GM12892 (cell line): ENCODE data around the gene SLC66A1.

Experiments used
- DNase-seq: peaks from one replicate; pipeline ENCODE4 v3.0.0; 2011; ENCODE audit not compliant: insufficient read length
- FAIRE-seq: peaks from 2 replicates; lab custom pipeline; 2011; peaks lifted over from hg19 to GRCh38; lab: Jason Lieb, UNC
- POLR2A ChIP-seq: IDR thresholded peaks from 2 replicates; pipeline ENCODE4 v1.6.1; 2011; ENCODE audit warnings: low read depth, low read length, control low read depth
- POLR2AphosphoS5 ChIP-seq: IDR thresholded peaks from 2 replicates; pipeline ENCODE4 v1.6.1; 2011; ENCODE audit warnings: low read depth, low read length, control low read depth
- TAF1 ChIP-seq: IDR thresholded peaks from 2 replicates; pipeline ENCODE4 v1.6.1; 2011; ENCODE audit warnings: low read depth, mild to moderate bottlenecking, control low read depth, low read length, borderline replicate concordance

Gene SLC66A1

GRCh38 chr1:19342062-19342750 lies 30.1 kb downstream of the SLC66A1 start:
- TF ChIP-seq POLR2AphosphoS5: no peak
- TF ChIP-seq TAF1: no peak
- no peak for TF ChIP-seq POLR2A
- no peak for DNase-seq
- FAIRE-seq: no peak

- TF ChIP-seq POLR2A (no peak), TAF1 (no peak), POLR2AphosphoS5 (no peak)
- FAIRE-seq (no peak), DNase-seq (no peak)
Observed at GRCh38 chr1:19342894-19343616, 30.9 kb downstream of the SLC66A1 start.

- no peak for DNase-seq
- no peak for TF ChIP-seq POLR2A
- TF ChIP-seq TAF1: no peak
- no peak for TF ChIP-seq POLR2AphosphoS5
- FAIRE-seq: no peak
Observed at GRCh38 chr1:19343617-19344350, 31.7 kb downstream of the SLC66A1 start.

- DNase-seq: peak; percentile 59
- no peak for TF ChIP-seq POLR2A
- FAIRE-seq: no peak
Observed at GRCh38 chr1:19344372-19344810, 32.3 kb downstream of the SLC66A1 start.

GRCh38 chr1:19344831-19345230 lies 32.7 kb downstream of the SLC66A1 start:
- DNase-seq (no peak), FAIRE-seq (no peak)
- no peak for TF ChIP-seq POLR2AphosphoS5
- no peak for TF ChIP-seq POLR2A
- no peak for TF ChIP-seq TAF1

- TF ChIP-seq TAF1: no peak
- no peak for TF ChIP-seq POLR2A
- TF ChIP-seq POLR2AphosphoS5: no peak
- no peak for FAIRE-seq
- DNase-seq: no peak
Observed at GRCh38 chr1:19345391-19345790, 33.3 kb downstream of the SLC66A1 start.

GRCh38 chr1:19346026-19346425 lies 33.9 kb downstream of the SLC66A1 start:
- DNase-seq (no peak), FAIRE-seq (peak; percentile 33)

GRCh38 chr1:19347533-19348172 lies 35.5 kb downstream of the SLC66A1 start:
- no peak for TF ChIP-seq POLR2A
- no peak for TF ChIP-seq POLR2AphosphoS5
- TF ChIP-seq TAF1: no peak
- no peak for FAIRE-seq
- DNase-seq: no peak

More at GRCh38 chr1:19346026-19346425, 33.9 kb downstream of the SLC66A1 start:
- TF ChIP-seq POLR2AphosphoS5 (no peak), TAF1 (no peak), POLR2A (no peak)

GRCh38 chr1:19348441-19349198 lies 36.5 kb downstream of the SLC66A1 start:
- TF ChIP-seq POLR2AphosphoS5 (no peak), TAF1 (no peak), POLR2A (no peak)
- DNase-seq (no peak), FAIRE-seq (no peak)

GRCh38 chr1:19349999-19350398 lies 37.9 kb downstream of the SLC66A1 start:
- DNase-seq: no peak
- no peak for TF ChIP-seq TAF1
- no peak for TF ChIP-seq POLR2AphosphoS5
- TF ChIP-seq POLR2A: no peak
- FAIRE-seq: no peak

GRCh38 chr1:19350566-19350965 lies 38.4 kb downstream of the SLC66A1 start:
- DNase-seq (no peak), FAIRE-seq (no peak)
- TF ChIP-seq POLR2AphosphoS5 (no peak), POLR2A (no peak), TAF1 (no peak)

GRCh38 chr1:19351873-19352272 lies 39.7 kb downstream of the SLC66A1 start:
- DNase-seq (no peak), FAIRE-seq (no peak)
- TF ChIP-seq POLR2A (no peak), POLR2AphosphoS5 (no peak), TAF1 (no peak)
